A549 treated with AZD9567 at 1 μM for 4 hours (cell line): ENCODE measurements around the gene DAZAP1. TPM values are rescaled to one million over a fixed set of nuclear protein-coding genes. Genes with fewer than 3 reads are reported as not detected.

ENCODE experiments used
- total RNA-seq: library from RNA; stranded (reverse); fragments of 200-300 nt; extraction: Qiagen RNA extraction; gene quantifications from 5 replicates; pipeline ENCODE4 v1.2.3, GENCODE V29; 2022; ENCODE audit not compliant: insufficient read depth

Gene DAZAP1
- 66.2 to 95.9 TPM (median 93.7 TPM) in 5 replicates for total RNA-seq

GRCh38 chr19:1407528-1408299 is at the start of gene DAZAP1:
Gene DAZAP1, plus strand, starts transcription at chr19:1407586. Its CDS starts 188 bp downstream, at chr19:1407774.

DNA sequence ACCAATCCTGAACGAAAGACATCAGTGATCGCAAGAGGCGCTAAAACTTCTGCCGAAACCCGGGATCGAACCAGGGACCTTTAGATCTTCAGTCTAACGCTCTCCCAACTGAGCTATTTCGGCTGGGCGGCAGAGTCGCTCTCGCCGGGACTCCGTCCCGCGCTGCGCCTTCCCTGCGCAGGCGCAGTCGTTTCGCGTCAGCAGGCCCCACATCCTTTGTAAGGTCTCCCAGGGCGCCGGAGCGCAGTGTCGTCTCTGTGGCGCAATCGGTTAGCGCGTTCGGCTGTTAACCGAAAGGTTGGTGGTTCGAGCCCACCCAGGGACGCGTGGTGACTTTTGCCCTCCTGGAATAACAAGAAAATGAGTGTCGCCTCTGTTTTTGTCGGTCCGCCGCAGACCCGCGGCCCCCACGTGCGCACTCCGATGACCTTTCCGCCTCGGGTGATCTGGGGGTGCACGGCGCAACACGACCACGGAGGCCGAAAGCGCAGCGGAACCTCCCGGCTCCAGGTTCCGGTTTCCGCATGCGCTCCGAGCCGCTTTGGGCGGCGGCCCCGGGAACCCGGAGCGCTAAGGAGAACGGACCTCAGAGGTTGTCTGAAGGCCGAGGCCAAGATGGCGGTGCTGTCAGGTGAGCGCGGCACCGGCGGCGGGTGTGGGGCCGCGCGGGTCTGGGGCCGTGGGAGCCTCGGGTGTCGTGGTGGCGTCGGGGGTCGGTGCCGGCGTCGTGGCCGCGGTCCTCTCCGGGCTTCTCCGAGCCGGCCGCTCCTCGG is 23.9 kb upstream of the DAZAP1 start, which contains the start of gene NDUFS7:
NDUFS7 (plus strand) TSS at position 596 of the 773 bp plus-strand sequence; CDS start at position 616, 20 bp downstream.

GRCh38 chr19:1401138-1401888 is 6.1 kb upstream of the DAZAP1 start, which contains the start of gene GAMT:
Gene GAMT, minus strand, starts transcription at chr19:1401542. Its CDS starts 66 bp downstream, at chr19:1401476.

DNA sequence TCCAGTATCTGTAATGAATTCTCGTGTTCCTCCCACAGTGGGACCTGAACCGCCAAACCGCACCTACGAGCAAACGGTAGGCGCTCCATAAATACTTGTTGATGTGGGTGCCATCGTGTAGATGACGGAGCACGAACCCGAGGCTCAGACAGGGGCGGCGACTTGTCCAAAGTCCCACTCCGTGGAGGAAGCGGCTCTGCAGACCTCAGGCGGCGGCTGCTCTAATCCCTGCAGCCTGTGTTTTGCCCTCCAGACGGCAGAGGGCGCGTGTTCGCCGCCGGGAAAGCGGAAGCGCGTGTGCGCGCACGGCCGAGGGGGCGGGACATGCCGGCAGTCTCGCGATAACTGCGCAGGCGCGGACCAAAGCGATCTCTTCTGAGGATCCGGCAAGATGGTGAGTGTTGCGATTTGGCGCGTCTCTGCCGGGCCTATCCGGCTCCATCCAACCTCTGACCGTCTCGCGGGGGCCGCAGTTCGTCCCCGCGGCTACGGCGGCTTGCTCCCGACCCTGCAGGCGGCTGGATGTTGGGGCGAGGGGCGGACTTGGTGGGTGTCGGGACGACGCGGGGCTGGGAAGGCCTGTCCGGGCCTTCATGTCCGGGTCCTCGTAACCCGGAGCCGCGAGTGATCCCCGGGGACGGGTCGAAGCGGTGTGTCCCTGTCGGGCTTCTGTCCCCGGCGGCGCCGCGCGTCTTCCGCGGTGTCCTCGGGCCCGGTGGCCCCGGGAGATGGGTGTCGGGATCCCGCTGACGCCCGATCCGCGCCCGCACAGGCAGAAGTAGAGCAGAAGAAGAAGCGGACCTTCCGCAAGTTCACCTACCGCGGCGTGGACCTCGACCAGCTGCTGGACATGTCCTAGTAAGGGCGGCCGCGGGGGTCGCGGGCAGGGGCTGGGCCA is 30.9 kb downstream of the DAZAP1 start, which contains the start of gene RPS15:
RPS15 (plus strand) TSS at position 362 of the 898 bp plus-strand sequence; CDS start at position 392, 30 bp downstream.

DNA sequence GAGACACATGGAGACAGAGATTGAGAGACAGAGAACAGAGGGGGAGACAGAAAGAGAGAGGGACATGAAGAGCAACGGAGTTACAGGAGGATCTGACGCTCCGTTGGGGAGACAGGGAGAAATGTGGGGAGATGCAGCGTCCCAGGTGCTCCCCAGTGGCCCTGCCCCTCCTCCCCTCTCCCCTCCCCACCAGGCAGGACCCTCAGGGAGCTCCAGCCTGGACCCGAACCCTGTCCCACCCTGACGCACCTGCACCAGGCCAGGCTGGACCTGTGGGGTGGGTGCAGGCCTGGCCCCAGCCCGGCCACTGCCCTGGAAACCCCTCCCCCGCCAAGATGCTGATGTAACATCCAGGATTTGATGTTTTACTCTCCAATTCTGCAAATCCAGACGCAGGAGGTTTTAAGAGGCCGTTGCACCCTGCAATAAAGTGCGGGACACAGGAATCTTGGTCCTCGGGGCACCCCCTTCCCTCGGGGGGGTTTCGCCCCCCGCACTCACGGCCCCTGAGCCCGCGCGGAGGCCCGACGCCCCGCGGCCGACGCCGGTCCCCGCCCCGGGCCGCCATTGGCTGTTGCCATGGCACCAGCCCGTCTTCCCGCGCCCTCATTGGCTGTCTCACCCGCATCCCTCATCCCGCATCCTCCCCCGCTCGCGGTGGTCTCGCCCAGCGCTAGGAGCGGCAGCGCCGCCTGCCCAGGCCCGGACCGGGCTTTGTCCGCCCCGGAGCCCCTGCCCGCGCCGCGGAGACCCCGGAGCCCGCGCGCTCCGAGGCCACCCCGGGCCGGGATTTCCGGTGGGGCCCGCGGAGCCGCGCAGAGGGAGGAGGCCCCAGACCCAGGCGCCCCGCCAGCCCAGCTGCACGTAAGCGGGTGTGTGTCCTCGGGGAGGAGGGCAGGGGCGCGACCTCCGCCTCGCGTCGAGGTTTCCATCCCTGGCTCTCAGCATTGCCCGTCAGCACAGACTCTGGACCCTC is 42.4 kb downstream of the DAZAP1 start, which contains the start of gene APC2:
APC2 (plus strand) TSS at position 655 of the 976 bp plus-strand sequence. CDS start 2,881 bp downstream, outside the sequence.

DNA sequence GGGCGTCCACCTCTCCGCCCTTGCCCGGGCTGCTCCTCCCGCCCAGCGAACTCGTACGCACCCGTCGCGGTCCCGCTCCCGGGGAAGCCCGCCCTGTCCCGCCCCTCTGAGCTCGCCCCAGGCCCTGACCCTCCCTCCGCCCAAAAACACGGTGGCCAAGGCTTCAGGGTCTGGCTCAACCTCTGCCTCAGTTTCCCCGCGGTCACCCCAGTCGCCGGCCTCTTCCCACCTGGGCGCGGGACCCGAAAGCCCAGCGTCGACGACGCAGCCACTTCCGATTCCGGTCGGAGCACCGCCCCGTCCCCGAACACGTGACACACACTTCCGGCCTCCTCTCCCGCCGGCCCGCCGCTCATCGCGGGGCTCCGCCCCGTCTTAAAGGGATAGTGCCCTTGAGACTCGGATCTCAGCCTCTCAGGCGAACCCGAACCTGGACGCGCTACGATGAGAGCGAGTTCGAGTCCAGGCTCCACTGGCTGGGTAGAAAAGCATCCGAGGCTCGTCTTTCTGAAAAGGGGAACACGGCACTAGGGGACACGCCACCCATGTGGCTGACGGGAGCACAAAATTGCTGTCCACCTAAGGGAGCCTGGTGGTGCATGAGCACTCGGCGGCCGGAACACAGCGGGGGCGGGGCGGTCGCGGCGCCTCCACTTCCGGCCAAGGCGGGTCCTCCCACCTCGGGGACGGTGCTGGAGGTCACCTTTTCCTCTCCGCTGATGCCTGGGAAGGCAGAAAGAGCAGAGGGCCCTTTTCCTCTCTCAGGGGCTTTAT is 71.7 kb downstream of the DAZAP1 start, which contains the start of gene C19orf25:
C19orf25 (minus strand) TSS at position 282 of the 774 bp plus-strand sequence. CDS start 312 bp downstream, outside the sequence.

Other genes with a start within 250 kb of the DAZAP1 start
- 21.9 to 34.8 TPM (median 32.8 TPM) in 5 replicates for gene SBNO2, start 233.3 kb upstream of the DAZAP1 start, total RNA-seq
- 23.6 to 38.2 TPM (median 35.2 TPM) in 5 replicates for gene STK11, start 201.8 kb upstream of the DAZAP1 start, total RNA-seq
- gene CBARP, start 169.6 kb upstream of the DAZAP1 start, total RNA-seq, result 4.1 to 4.9 TPM (median 4.9 TPM) in 5 replicates
- gene ATP5F1D, start 165.8 kb upstream of the DAZAP1 start, total RNA-seq, result 73.2 to 172 TPM (median 163 TPM) in 5 replicates
- gene MIDN, start 159.0 kb upstream of the DAZAP1 start, total RNA-seq, result 37.1 to 51.8 TPM (median 48.1 TPM) in 5 replicates
- 117 to 198 TPM (median 123 TPM) in 5 replicates for gene CIRBP, start 138.3 kb upstream of the DAZAP1 start, total RNA-seq
- gene FAM174C, start 132.1 kb upstream of the DAZAP1 start, total RNA-seq, result 41.0 to 95.6 TPM (median 76.7 TPM) in 5 replicates
- 1.1 to 2.1 TPM (median 1.6 TPM) in 4 of 5 replicates, not detected in the other for gene EFNA2, start 121.7 kb upstream of the DAZAP1 start, total RNA-seq
- gene NDUFS7, start 23.7 kb upstream of the DAZAP1 start, total RNA-seq, result 72.8 to 98.9 TPM (median 75.7 TPM) in 5 replicates
- gene GAMT, start 6.0 kb upstream of the DAZAP1 start, total RNA-seq, result 32.7 to 46.1 TPM (median 41.7 TPM) in 5 replicates
- gene RPS15, start 30.8 kb downstream of the DAZAP1 start, total RNA-seq, result 1,367 to 2,061 TPM (median 1,872 TPM) in 5 replicates
- 1.5 to 8.3 TPM (median 1.8 TPM) in 5 replicates for gene APC2, start 42.5 kb downstream of the DAZAP1 start, total RNA-seq
- gene C19orf25, start 71.6 kb downstream of the DAZAP1 start, total RNA-seq, result 10.1 to 21.7 TPM (median 20.5 TPM) in 5 replicates
- 0.73 to 1.1 TPM (median 0.99 TPM) in 4 of 5 replicates, not detected in the other for gene PCSK4, start 82.8 kb downstream of the DAZAP1 start, total RNA-seq
- gene REEP6, start 83.6 kb downstream of the DAZAP1 start, total RNA-seq, result 4.8 to 6.0 TPM (median 5.1 TPM) in 5 replicates
- 3.1 to 7.3 TPM (median 3.5 TPM) in 5 replicates for gene ADAMTSL5, start 105.4 kb downstream of the DAZAP1 start, total RNA-seq
- gene PLK5, start 116.5 kb downstream of the DAZAP1 start, total RNA-seq, result 0.03 to 0.06 TPM (median 0.03 TPM) in 3 of 5 replicates, not detected in the others
- gene MEX3D, start 160.7 kb downstream of the DAZAP1 start, total RNA-seq, result 5.3 to 12.8 TPM (median 11.7 TPM) in 5 replicates
- 33.3 to 54.0 TPM (median 45.6 TPM) in 5 replicates for gene MBD3, start 185.3 kb downstream of the DAZAP1 start, total RNA-seq
- 117 to 187 TPM (median 177 TPM) in 5 replicates for gene UQCR11, start 197.9 kb downstream of the DAZAP1 start, total RNA-seq
- gene TCF3, start 245.0 kb downstream of the DAZAP1 start, total RNA-seq, result 55.6 to 70.1 TPM (median 64.7 TPM) in 5 replicates